ENCODE measurements around the gene OR52E8. TPM values are rescaled to one million over a fixed set of nuclear protein-coding genes. Genes with fewer than 3 reads are reported as not detected.

OR52E8 gene
- not detected in 2 replicates for total RNA-seq

DNA sequence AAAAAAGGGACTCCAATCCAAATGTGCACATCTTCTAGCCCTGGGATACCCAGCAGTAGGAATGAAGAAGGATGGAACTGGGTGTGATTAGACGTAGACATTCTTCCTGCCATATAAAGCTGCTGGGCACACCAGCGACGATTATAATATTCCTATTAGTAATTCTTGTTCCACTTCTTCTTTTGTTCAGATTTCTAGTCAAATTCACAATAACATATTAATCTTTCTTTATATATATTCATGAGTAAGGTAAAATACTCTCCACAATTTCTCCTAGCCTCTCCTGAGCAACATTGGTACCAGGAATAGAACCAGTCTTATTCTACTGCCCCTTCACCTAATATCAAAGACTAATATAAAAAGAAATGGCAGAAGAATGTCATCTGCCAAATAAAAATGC, at the start of gene OR52E8:
Gene OR52E8 (minus strand): TSS at position 101 of the 400 bp plus-strand sequence. CDS start 0 bp downstream, at position 101.
- H3K4me1 Mint-ChIP-seq: no peaks in the 10 kb centered on the region
- H3K27me3 Mint-ChIP-seq: peaks cover 3% of the 10 kb centered on the region
- H3K4me3 Mint-ChIP-seq: no peak within 1 kb of the TSS
- intact Hi-C loops (cut with micrococcal nuclease): no loop called here
- no peak for DNase-seq
- peaks cover 4% of the 10 kb centered on the region for H3K9me3 Mint-ChIP-seq
- H3K27ac Mint-ChIP-seq: no peak within 1 kb of the TSS
- no peaks in the 10 kb centered on the region for H3K36me3 Mint-ChIP-seq (ENCODE audit: low read depth)

DNA sequence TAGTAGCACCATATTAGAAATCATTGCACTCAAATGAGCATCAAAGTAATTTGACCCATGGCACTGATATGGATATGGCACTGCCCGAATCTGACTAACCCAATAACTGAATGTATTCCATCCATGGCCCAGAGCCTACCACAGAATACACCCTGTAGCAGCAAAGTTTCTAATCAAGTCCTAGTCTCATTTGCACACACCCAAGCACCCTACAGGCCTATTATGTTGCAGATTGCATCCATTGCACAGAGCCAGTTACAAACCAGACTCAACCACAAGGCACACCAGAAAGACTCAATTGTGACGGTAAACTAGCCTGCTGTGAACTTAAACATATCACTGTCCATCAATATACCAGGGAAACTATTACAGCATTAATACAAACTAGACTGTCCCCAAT, 42.0 kb upstream of the OR52E8 start:
- no peak overlapping the region for H3K4me3 Mint-ChIP-seq
- no peak overlapping the region for H3K27ac Mint-ChIP-seq
- no peaks in the 10 kb centered on the region for H3K36me3 Mint-ChIP-seq (ENCODE audit: low read depth)
- no peaks in the 10 kb centered on the region for H3K4me1 Mint-ChIP-seq
- H3K9me3 Mint-ChIP-seq: no peaks in the 10 kb centered on the region
- no peak for DNase-seq
- intact Hi-C loops (cut with micrococcal nuclease): no loop called here
- H3K27me3 Mint-ChIP-seq: no peaks in the 10 kb centered on the region

DNA sequence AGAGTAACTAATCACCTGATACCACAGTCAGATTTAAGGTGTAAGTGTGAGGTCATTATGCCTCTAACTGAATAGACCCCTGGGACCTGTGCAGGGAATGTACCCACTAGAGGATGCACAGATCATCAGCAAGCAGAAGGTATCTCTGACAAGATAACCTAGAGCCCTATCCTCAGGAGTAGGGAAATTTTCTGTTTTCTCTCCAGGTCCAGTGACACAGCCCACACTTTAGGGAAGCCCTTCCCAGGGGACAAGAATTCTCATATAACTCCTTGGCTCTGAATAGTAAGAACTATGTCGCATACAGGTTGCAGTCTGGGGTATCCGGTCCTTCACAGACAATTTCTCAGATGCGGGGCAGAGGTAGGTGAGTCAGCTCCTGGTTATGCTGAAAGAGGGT, 35.4 kb upstream of the OR52E8 start, which contains the start of gene OR52E5:
Gene OR52E5 (plus strand): TSS at position 301 of the 400 bp plus-strand sequence. CDS start 7,569 bp downstream, outside the sequence.
- no peaks in the 10 kb centered on the region for H3K36me3 Mint-ChIP-seq (ENCODE audit: low read depth)
- intact Hi-C loops (cut with micrococcal nuclease): no loop called here

DNA sequence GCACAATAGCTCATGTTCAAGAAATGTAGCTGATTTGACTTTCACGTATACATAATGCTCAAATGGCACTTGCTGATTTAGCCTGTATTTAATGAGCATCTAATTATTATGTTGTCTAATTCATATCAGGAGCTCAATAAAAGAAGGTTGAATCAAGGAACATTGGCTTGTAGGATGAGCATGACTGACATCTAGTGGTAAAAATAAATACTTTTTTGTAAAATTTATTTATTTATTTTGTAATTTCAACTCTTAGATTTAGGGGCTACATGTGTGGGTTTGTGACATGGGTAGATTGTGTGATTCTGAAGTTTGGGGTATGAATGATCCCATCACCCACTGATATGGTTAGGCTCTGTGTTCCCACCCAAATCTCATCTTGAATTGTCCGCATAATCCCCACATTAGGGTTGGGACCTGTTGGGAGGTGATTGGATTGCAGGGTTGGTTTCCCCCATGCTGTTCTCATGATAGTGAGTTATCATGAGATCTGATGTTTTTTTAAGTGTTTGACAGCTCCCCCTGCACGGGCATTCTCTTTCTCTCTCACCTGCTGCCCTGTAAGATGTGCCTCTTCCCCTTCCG, 33.8 kb upstream of the OR52E8 start:
- Mint-ChIP-seq H3K4me3 (no peak overlapping the region), H3K27me3 (peaks cover 3% of the 10 kb centered on the region), H3K27ac (no peak overlapping the region), H3K9me3 (no peaks in the 10 kb centered on the region), H3K4me1 (no peaks in the 10 kb centered on the region), H3K36me3 (ENCODE audit: low read depth) (no peaks in the 10 kb centered on the region)
- DNase-seq: no peak
- intact Hi-C loops (cut with micrococcal nuclease): loop anchor here (2.0 kb wide), 1 partner anchor 767 kb away; no protein-coding TSS in a partner anchor

More for the DNA sequence above, 35.4 kb upstream of the OR52E8 start, which contains the start of gene OR52E5:
- no peaks in the 10 kb centered on the region for H3K4me1 Mint-ChIP-seq
- H3K9me3 Mint-ChIP-seq: no peaks in the 10 kb centered on the region
- no peak within 1 kb of the TSS for H3K4me3 Mint-ChIP-seq
- no peak within 1 kb of the TSS for H3K27ac Mint-ChIP-seq
- H3K27me3 Mint-ChIP-seq: peaks cover 3% of the 10 kb centered on the region
- no peak for DNase-seq

DNA sequence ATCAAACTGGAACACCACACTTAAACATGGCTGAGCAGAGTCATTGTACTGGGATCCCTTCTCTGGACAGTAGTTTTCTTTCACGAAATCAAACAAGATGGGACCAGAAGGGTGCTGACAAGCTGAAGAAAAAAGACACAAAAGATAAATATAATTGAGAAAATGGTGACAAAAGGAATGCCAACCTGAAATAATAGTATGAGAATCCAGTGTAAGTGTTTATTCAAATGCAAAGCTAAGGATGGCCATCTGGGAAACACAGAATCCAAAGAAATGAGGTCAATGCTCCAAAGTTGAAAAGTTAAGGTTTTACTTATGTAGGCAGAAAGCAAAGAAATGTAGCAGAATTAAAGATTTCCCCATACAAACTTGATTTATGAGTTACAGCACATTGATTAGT, 30.2 kb upstream of the OR52E8 start:
- Mint-ChIP-seq H3K36me3 (ENCODE audit: low read depth) (no peaks in the 10 kb centered on the region), H3K4me1 (no peaks in the 10 kb centered on the region), H3K4me3 (no peak overlapping the region), H3K27ac (no peak overlapping the region), H3K9me3 (no peaks in the 10 kb centered on the region), H3K27me3 (no peaks in the 10 kb centered on the region)
- no peak for DNase-seq
- intact Hi-C loops (cut with micrococcal nuclease): no loop called here

DNA sequence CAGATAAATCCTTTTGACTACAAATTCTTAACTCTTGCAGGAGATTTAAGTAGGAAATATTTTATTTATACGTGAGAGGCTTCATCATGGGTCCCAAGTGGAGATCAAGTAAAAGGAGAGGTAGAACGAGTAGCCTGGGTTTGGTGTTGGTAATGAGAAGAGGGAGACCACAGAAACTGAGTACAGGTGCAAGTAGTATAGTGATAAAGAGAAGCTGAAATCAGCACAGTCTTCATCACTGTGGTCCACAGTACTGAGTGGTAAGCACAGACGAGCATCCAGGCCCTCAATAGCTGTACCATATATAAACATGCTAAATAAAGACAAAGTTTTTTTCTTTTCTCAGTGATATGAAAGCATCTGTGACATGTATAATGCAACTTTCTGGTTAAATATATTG, 29.7 kb upstream of the OR52E8 start:
- no peaks in the 10 kb centered on the region for H3K9me3 Mint-ChIP-seq
- intact Hi-C loops (cut with micrococcal nuclease): no loop called here
- DNase-seq: no peak
- no peaks in the 10 kb centered on the region for H3K36me3 Mint-ChIP-seq (ENCODE audit: low read depth)
- H3K4me1 Mint-ChIP-seq: no peaks in the 10 kb centered on the region
- H3K27me3 Mint-ChIP-seq: peaks cover 2% of the 10 kb centered on the region
- no peak overlapping the region for H3K27ac Mint-ChIP-seq
- H3K4me3 Mint-ChIP-seq: no peak overlapping the region

DNA sequence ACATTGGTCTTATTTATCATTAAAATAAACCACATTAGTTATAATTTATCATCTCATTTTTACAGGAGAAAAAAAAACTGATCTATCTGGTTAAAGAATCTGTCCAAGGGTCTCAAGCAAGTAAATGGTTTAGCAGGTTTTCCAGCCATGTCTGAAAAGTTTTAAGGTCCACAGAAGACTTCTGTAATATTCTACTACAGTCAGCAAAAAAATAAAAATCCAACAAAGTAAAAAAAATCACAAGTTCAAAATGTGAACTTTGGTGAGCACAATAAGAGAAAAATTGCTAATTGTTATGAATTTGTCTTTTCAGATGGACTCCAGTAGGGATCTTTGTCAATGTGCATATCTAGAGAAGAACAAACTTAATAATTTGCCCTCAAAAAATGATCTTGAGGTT, 24.3 kb upstream of the OR52E8 start:
- no peaks in the 10 kb centered on the region for H3K4me1 Mint-ChIP-seq
- H3K27ac Mint-ChIP-seq: no peak overlapping the region
- H3K36me3 Mint-ChIP-seq (ENCODE audit: low read depth): no peaks in the 10 kb centered on the region
- DNase-seq: no peak
- H3K9me3 Mint-ChIP-seq: no peaks in the 10 kb centered on the region
- H3K27me3 Mint-ChIP-seq: peaks cover 2% of the 10 kb centered on the region
- H3K4me3 Mint-ChIP-seq: no peak overlapping the region
- intact Hi-C loops (cut with micrococcal nuclease): no loop called here

DNA sequence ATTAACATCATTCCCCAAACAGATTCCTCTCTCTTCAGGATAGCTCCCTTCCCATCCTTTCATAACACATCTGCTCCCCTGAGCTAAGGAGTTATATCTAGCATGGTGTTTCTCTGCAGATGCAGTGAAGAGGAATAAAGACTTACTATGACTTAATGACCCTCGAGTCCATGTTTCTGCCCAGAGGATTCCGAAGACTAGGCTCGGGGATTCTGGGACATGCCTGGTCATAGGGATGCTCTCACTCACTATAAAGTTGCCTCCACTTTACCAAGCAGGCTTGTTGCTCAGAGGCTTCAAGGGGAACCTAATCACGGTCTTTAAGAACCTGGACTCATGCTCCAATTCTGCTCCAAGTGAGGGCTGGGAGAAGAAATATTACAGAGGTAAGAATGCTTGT, 22.8 kb upstream of the OR52E8 start, which contains the start of gene OR52E4:
Gene OR52E4 (plus strand): TSS at position 301 of the 400 bp plus-strand sequence. CDS start 3,664 bp downstream, outside the sequence.
- intact Hi-C loops (cut with micrococcal nuclease): no loop called here
- DNase-seq: no peak
- Mint-ChIP-seq H3K4me3 (no peak within 1 kb of the TSS), H3K9me3 (no peaks in the 10 kb centered on the region), H3K36me3 (ENCODE audit: low read depth) (no peaks in the 10 kb centered on the region), H3K27me3 (peaks cover 2% of the 10 kb centered on the region), H3K4me1 (no peaks in the 10 kb centered on the region), H3K27ac (no peak within 1 kb of the TSS)

DNA sequence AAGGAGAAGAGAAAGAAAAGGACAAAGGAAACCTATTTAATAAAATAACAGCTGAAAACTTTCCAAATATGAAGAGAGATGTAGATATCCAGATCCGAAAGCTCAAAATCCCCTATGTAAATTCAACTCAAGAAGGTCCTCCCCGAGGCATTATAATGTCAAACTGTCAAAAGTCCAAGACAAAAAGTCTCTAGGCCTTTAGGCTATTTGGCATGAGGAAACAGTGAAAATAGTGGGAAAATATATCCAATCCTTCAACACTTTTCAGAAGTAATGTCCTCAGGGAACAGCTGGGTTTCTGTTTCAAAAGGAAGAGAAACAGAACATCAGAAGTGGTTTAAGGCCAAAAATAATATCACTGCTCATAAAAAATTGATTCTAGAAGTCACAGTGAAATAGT, 21.1 kb upstream of the OR52E8 start:
- no peaks in the 10 kb centered on the region for H3K4me1 Mint-ChIP-seq
- no peaks in the 10 kb centered on the region for H3K9me3 Mint-ChIP-seq
- intact Hi-C loops (cut with micrococcal nuclease): no loop called here
- H3K27ac Mint-ChIP-seq: no peak overlapping the region
- no peaks in the 10 kb centered on the region for H3K36me3 Mint-ChIP-seq (ENCODE audit: low read depth)
- no peak overlapping the region for H3K4me3 Mint-ChIP-seq
- no peak for DNase-seq
- H3K27me3 Mint-ChIP-seq: peaks cover 2% of the 10 kb centered on the region

DNA sequence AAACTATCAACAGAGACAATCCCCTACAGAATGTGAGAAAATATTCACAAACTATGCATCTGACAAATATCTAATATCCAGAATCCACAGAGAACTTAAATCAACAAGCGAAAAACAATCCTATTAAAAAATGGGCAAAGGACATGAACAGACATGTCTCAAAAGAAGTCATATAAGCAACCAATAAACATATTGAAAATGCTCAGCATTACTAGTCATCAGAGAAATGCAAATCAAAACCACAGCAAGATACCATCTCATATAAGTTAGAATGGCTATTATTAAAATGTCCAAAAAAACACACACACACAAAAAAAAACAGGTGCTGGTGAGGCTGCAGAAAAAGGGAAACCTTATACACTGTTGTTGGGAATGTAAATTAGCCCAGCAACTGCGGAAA, 8.3 kb upstream of the OR52E8 start:
- intact Hi-C loops (cut with micrococcal nuclease): no loop called here
- no peaks in the 10 kb centered on the region for H3K4me1 Mint-ChIP-seq
- no peaks in the 10 kb centered on the region for H3K9me3 Mint-ChIP-seq
- no peak overlapping the region for H3K4me3 Mint-ChIP-seq
- H3K27ac Mint-ChIP-seq: no peak overlapping the region
- peaks cover 2% of the 10 kb centered on the region for H3K27me3 Mint-ChIP-seq
- no peaks in the 10 kb centered on the region for H3K36me3 Mint-ChIP-seq (ENCODE audit: low read depth)
- no peak for DNase-seq

DNA sequence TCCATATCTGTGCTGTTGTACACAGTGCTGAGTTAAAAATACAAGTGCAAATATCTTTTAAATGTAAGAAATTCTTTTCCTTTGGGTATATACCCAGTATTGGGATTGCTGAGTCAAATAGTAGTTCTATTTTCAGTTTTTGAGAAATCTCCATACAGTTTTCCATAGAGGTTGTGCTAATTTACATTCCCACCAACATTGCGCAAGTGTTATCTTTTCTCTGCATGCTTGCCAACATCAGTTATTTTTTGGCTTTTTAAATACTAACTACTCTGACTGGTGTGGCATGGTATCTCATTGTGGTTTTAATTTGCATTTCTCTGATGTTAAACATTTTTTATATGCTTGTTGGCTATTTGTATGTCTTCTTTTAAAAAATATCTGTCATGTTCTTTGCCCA, 6.5 kb downstream of the OR52E8 start:
- no peak for DNase-seq
- no peak overlapping the region for H3K4me3 Mint-ChIP-seq
- intact Hi-C loops (cut with micrococcal nuclease): no loop called here
- no peak overlapping the region for H3K27ac Mint-ChIP-seq
- peaks cover 4% of the 10 kb centered on the region for H3K9me3 Mint-ChIP-seq
- no peaks in the 10 kb centered on the region for H3K4me1 Mint-ChIP-seq
- H3K27me3 Mint-ChIP-seq: peaks cover 10% of the 10 kb centered on the region
- no peaks in the 10 kb centered on the region for H3K36me3 Mint-ChIP-seq (ENCODE audit: low read depth)

DNA sequence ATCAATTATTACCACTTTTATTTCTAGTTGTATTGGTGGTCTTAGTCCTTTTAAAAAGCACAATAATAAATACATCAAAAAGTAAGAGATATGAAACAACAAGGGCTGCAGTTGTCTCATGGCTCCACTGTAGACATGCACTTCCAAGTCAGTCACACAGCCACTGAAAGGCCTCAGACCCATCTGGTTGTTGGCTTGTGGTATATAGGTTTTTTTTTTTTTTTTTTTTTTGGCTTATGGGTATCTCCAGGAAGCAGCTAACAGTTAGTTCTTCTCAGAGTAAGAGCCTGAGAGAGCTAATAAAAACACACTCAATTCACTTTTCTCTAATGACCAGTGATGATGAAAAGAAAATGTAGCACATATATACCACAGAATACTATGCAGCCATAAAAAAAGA, 9.8 kb downstream of the OR52E8 start:
- Mint-ChIP-seq H3K4me1 (no peaks in the 10 kb centered on the region), H3K4me3 (no peak overlapping the region), H3K36me3 (ENCODE audit: low read depth) (no peaks in the 10 kb centered on the region), H3K9me3 (no peaks in the 10 kb centered on the region), H3K27ac (no peak overlapping the region), H3K27me3 (peaks cover 8% of the 10 kb centered on the region)
- DNase-seq: no peak
- intact Hi-C loops (cut with micrococcal nuclease): no loop called here

DNA sequence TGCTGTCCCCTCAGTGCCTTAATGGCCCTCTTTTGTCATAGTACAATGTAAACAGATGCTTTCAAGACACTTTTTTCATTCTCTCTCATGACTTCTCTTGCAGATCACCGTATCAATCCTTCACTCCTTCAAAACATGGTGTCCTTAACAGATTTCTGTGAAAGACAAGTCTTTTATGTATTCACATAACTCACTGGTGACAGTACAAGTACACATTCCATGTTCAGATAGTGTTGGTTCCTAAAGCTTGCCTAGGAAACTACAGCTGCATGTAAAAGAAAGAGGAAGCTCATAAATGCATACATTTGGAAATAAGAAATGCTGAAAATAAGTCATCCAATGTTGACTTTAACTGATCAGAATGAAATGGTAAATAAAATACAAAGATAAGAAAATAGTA, 10.8 kb downstream of the OR52E8 start:
- H3K27me3 Mint-ChIP-seq: peaks cover 8% of the 10 kb centered on the region
- no peak overlapping the region for H3K27ac Mint-ChIP-seq
- H3K9me3 Mint-ChIP-seq: no peaks in the 10 kb centered on the region
- H3K36me3 Mint-ChIP-seq (ENCODE audit: low read depth): no peaks in the 10 kb centered on the region
- no peak for DNase-seq
- intact Hi-C loops (cut with micrococcal nuclease): no loop called here
- H3K4me1 Mint-ChIP-seq: no peaks in the 10 kb centered on the region
- no peak overlapping the region for H3K4me3 Mint-ChIP-seq

DNA sequence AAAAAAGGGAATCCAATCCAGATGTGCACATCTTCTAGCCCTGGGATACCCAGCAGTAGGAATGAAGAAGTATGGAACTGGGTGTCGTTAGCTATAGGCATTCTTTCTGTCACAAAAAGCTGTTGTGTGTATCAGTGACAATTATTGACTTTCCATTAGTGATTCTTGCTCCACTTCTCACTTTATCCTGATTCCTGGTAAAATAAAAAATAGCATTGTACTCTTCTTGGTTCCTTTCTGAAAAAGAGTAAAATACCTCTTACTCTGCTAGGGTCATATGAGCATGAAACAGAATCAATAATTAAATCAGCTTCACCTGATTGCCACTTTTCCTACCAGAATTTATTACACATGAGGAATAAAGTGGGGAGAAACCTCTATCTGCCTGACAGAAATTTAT, 15.7 kb downstream of the OR52E8 start, which contains the start of gene OR52E6:
Gene OR52E6 (minus strand): TSS at position 101 of the 400 bp plus-strand sequence. CDS start 0 bp downstream, at position 101.
- peaks cover 5% of the 10 kb centered on the region for H3K27me3 Mint-ChIP-seq
- no peak for DNase-seq
- H3K4me1 Mint-ChIP-seq: no peaks in the 10 kb centered on the region
- intact Hi-C loops (cut with micrococcal nuclease): no loop called here
- H3K36me3 Mint-ChIP-seq (ENCODE audit: low read depth): no peaks in the 10 kb centered on the region
- no peaks in the 10 kb centered on the region for H3K9me3 Mint-ChIP-seq
- H3K4me3 Mint-ChIP-seq: no peak within 1 kb of the TSS
- H3K27ac Mint-ChIP-seq: no peak within 1 kb of the TSS

DNA sequence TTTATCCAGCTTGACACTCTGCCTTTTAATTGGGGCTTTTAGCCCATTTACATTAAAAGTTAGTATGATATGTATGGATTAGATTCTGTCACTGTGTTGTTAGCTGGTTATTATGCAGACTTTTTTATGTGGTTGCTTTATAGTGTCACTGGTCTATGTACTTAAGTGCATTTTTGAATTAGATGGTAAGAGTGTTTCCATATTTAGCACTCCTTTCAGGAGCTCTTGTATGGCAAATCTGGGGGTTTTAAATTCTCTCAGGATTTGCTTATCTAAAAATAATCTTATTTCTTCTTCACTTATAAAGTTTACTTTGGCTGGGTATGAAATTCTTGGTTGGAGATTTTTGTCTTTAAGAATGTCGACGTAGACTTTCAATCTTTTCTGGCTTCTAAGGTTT, 19.8 kb downstream of the OR52E8 start:
- Mint-ChIP-seq H3K9me3 (no peaks in the 10 kb centered on the region), H3K4me1 (no peaks in the 10 kb centered on the region), H3K4me3 (no peak overlapping the region), H3K36me3 (ENCODE audit: low read depth) (no peaks in the 10 kb centered on the region), H3K27me3 (peaks cover 4% of the 10 kb centered on the region), H3K27ac (no peak overlapping the region)
- no peak for DNase-seq
- intact Hi-C loops (cut with micrococcal nuclease): no loop called here

Data from activated CD4-positive, alpha-beta T cell treated with anti-CD3 and anti-CD28 coated beads, Interleukin-2, amount 10 ng/mL, durations not matched to agents 24 days and 14 days (primary cell).